Right lobe of liver (tissue), 4 donors: ENCODE results near the gene IQSEC1.

Source experiments
- POLR2A ChIP-seq: fragments of 450-650 bp; IDR thresholded peaks from one replicate; pipeline ENCODE4 v1.6.1; 2017; ENCODE audit warnings: antibody characterized with exemption, mild to moderate bottlenecking
- TF ChIP-seq, protein P1 (sequence below), 4 donors: fragments of 200-600 bp in 3 of 4; fragments of 450-650 bp in 1 of 4; IDR thresholded peaks; one replicate each; pipeline versions ENCODE4 v1.5.1 to v1.8.0; 2016 to 2022; ENCODE audit warnings: antibody characterized with exemption in 4 of 4, mild to moderate bottlenecking in 2 of 4
- donor health status: DM: no; HTN: no; CAD: no.
- donor health status: DM: no; HTN: no; CAD: no.
- donor health status: DM: no; HTN: yes; CAD: no.

DNA sequence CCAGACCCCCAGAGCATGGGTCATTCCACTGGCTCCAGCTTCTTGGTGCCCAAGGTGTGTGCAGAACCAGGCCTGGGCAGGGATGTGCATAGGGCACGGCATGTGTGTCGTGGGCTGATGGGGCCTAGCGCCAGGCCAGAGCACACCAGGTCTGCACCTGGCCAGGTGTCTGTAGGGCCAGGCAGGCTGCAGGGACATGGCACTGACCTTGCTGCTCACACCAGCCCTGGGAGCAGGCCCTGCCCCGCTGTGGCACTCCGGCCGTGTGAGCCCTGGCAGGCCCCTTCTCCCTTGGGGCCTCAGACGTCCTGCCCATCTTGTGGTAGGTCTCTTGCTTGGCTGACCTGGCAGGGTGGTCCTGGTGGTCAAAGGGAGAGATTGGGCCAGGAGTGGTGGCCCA lies 147.6 kb downstream of the IQSEC1 start:
- TF ChIP-seq, protein P1, sequence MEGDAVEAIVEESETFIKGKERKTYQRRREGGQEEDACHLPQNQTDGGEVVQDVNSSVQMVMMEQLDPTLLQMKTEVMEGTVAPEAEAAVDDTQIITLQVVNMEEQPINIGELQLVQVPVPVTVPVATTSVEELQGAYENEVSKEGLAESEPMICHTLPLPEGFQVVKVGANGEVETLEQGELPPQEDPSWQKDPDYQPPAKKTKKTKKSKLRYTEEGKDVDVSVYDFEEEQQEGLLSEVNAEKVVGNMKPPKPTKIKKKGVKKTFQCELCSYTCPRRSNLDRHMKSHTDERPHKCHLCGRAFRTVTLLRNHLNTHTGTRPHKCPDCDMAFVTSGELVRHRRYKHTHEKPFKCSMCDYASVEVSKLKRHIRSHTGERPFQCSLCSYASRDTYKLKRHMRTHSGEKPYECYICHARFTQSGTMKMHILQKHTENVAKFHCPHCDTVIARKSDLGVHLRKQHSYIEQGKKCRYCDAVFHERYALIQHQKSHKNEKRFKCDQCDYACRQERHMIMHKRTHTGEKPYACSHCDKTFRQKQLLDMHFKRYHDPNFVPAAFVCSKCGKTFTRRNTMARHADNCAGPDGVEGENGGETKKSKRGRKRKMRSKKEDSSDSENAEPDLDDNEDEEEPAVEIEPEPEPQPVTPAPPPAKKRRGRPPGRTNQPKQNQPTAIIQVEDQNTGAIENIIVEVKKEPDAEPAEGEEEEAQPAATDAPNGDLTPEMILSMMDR (IDR thresholded peaks at IDR 0.05) = no peak
- TF ChIP-seq POLR2A = no peak
